Testis (tissue), 2 donors: Measurements from ENCODE around the gene ADCY5.

Experiments used
- POLR2A ChIP-seq: fragments of 450-650 bp; IDR thresholded peaks from one replicate; pipeline ENCODE4 v1.6.1; 2017; ENCODE audit warnings: antibody characterized with exemption, mild to moderate bottlenecking, moderate library complexity
- TF ChIP-seq, protein P1 (sequence below), 3 experiments: fragments of 450-650 bp in 2 of 3; fragments of 200-600 bp in 1 of 3; sonication (generic) in 1 of 3; IDR thresholded peaks; one replicate each; pipeline ENCODE4 v1.5.1; 2016 to 2019; ENCODE audit warnings: antibody characterized with exemption in 3 of 3, mild to moderate bottlenecking in 2 of 3, moderate library complexity in 1 of 3

- TF ChIP-seq, protein P1, sequence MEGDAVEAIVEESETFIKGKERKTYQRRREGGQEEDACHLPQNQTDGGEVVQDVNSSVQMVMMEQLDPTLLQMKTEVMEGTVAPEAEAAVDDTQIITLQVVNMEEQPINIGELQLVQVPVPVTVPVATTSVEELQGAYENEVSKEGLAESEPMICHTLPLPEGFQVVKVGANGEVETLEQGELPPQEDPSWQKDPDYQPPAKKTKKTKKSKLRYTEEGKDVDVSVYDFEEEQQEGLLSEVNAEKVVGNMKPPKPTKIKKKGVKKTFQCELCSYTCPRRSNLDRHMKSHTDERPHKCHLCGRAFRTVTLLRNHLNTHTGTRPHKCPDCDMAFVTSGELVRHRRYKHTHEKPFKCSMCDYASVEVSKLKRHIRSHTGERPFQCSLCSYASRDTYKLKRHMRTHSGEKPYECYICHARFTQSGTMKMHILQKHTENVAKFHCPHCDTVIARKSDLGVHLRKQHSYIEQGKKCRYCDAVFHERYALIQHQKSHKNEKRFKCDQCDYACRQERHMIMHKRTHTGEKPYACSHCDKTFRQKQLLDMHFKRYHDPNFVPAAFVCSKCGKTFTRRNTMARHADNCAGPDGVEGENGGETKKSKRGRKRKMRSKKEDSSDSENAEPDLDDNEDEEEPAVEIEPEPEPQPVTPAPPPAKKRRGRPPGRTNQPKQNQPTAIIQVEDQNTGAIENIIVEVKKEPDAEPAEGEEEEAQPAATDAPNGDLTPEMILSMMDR (IDR thresholded peaks at IDR 0.05): no peak
- no peak for TF ChIP-seq POLR2A
Observed at GRCh38 chr3:123298903-123299302, 150.0 kb downstream of the ADCY5 start.
